Left ventricle myocardium inferior (tissue), 1 donor: ENCODE measurements around the gene SPATA3. TPM values are rescaled to one million over a fixed set of nuclear protein-coding genes. Genes with fewer than 3 reads are reported as not detected.

ENCODE experiments used
- DNase-seq: peaks from one replicate; pipeline ENCODE4 v3.0.0-alpha.2; 2020
- H3K27ac ChIP-seq: fragments of 200-600 bp; replicated peaks from 2 replicates; pipeline ENCODE4 v1.8.0; 2021
- H3K27me3 ChIP-seq: fragments of 200-600 bp; 2 replicates; pipeline ENCODE4 v1.8.0; 2021; ENCODE audit warnings: low read depth
- H3K36me3 ChIP-seq: fragments of 200-600 bp; 2 replicates; pipeline ENCODE4 v1.8.0; 2021
- H3K4me1 ChIP-seq: fragments of 200-600 bp; 2 replicates; pipeline ENCODE4 v1.8.0; 2021
- H3K4me3 ChIP-seq: fragments of 200-600 bp; 2 replicates; pipeline ENCODE4 v1.8.0; 2021; ENCODE audit warnings: mild to moderate bottlenecking, moderate library complexity
- H3K9me3 ChIP-seq: fragments of 200-600 bp; replicated peaks from 2 replicates; pipeline ENCODE4 v1.8.0; 2021
- CTCF ChIP-seq: fragments of 200-600 bp; IDR thresholded peaks from 2 replicates; pipeline ENCODE4 v1.8.0; 2021; ENCODE audit warnings: antibody characterized with exemption, mild to moderate bottlenecking, borderline replicate concordance
- intact Hi-C: fragments of 100-400 bp; cut with micrococcal nuclease; formaldehyde crosslinking; loops from one replicate; pipeline ENCODE4 v1.11.0; 2022
- total RNA-seq: library from RNA; stranded (reverse); fragmentation: NEBNext Ultra II Directional; extraction: Animal tissue kit (Norgen Biotek cat#: 25700); gene quantifications from one replicate; pipeline ENCODE4 v1.2.1, GENCODE V29; 2021
- donor health status: DM: no; HTN: yes; CAD: no; lungs with severe emphysema.

Gene SPATA3
- total RNA-seq, 1 donor from 2014 or later = not detected

GRCh38 chr2:230990131-230990898, 5.6 kb upstream of the SPATA3 start:
- intact Hi-C loops = no loop called here
- TF ChIP-seq CTCF = no peak
- no peaks in the 10 kb centered on the region for H3K36me3 ChIP-seq
- H3K27me3 ChIP-seq = peaks cover 82% of the 10 kb centered on the region
- no peaks in the 10 kb centered on the region for H3K9me3 ChIP-seq
- DNase-seq = no peak
- peaks cover 4% of the 10 kb centered on the region for H3K4me1 ChIP-seq
- no peak overlapping the region for H3K27ac ChIP-seq
- no peak overlapping the region for H3K4me3 ChIP-seq

GRCh38 chr2:230990899-230991150, 5.1 kb upstream of the SPATA3 start:
- Histone ChIP-seq H3K36me3 (no peaks in the 10 kb centered on the region), H3K4me1 (peaks cover 4% of the 10 kb centered on the region), H3K9me3 (no peaks in the 10 kb centered on the region), H3K4me3 (no peak overlapping the region), H3K27me3 (peaks cover 82% of the 10 kb centered on the region), H3K27ac (no peak overlapping the region)
- no peak for DNase-seq
- no peak for TF ChIP-seq CTCF
- intact Hi-C loops = no loop called here

- no peak for TF ChIP-seq CTCF
- peaks cover 4% of the 10 kb centered on the region for H3K4me1 ChIP-seq
- H3K9me3 ChIP-seq = no peaks in the 10 kb centered on the region
- no peak for DNase-seq
- no peak overlapping the region for H3K4me3 ChIP-seq
- H3K27ac ChIP-seq = no peak overlapping the region
- H3K36me3 ChIP-seq = no peaks in the 10 kb centered on the region
- intact Hi-C loops = no loop called here
- H3K27me3 ChIP-seq = peaks cover 82% of the 10 kb centered on the region
These were observed 4.3 kb upstream of the SPATA3 start for GRCh38 chr2:230991598-230991997.

- TF ChIP-seq CTCF = no peak
- intact Hi-C loops = no loop called here
- Histone ChIP-seq H3K27me3 (peaks cover 93% of the 10 kb centered on the region), H3K27ac (no peak overlapping the region), H3K36me3 (no peaks in the 10 kb centered on the region), H3K4me1 (no peaks in the 10 kb centered on the region), H3K4me3 (no peak overlapping the region), H3K9me3 (no peaks in the 10 kb centered on the region)
- DNase-seq = no peak
These were observed 740 bp downstream of the SPATA3 start for GRCh38 chr2:230996661-230997060.

GRCh38 chr2:230998882-230999281, 3.0 kb downstream of the SPATA3 start:
- DNase-seq = no peak
- Histone ChIP-seq H3K9me3 (no peaks in the 10 kb centered on the region), H3K27ac (no peak overlapping the region), H3K36me3 (no peaks in the 10 kb centered on the region), H3K27me3 (peaks cover 90% of the 10 kb centered on the region), H3K4me1 (no peaks in the 10 kb centered on the region), H3K4me3 (no peak overlapping the region)
- TF ChIP-seq CTCF = no peak
- intact Hi-C loops = no loop called here

- Histone ChIP-seq H3K36me3 (no peaks in the 10 kb centered on the region), H3K4me1 (no peaks in the 10 kb centered on the region), H3K27me3 (peaks cover 84% of the 10 kb centered on the region), H3K27ac (no peak overlapping the region), H3K9me3 (no peaks in the 10 kb centered on the region), H3K4me3 (no peak overlapping the region)
- intact Hi-C loops = no loop called here
- no peak for TF ChIP-seq CTCF
- DNase-seq = no peak
These were observed 3.6 kb downstream of the SPATA3 start for GRCh38 chr2:230999477-230999876.
